Ovary (tissue), 9 donors: Measurements from ENCODE around the gene ERRFI1. TPM values are rescaled to one million over a fixed set of nuclear protein-coding genes. Genes with fewer than 3 reads are reported as not detected.

Experiments
- DNase-seq, 5 donors: peaks; one replicate each; pipeline ENCODE4 v3.0.0-alpha.2; 2019 to 2020
- H3K27ac ChIP-seq, 2 donors: fragments of 200-600 bp; one replicate each; pipeline versions ENCODE4 v1.5.1 to v1.8.0; 2019 to 2022
- H3K27me3 ChIP-seq: fragments of 200-600 bp; one replicate; pipeline ENCODE4 v1.8.0; 2022
- H3K36me3 ChIP-seq: fragments of 200-600 bp; sonication (generic); one replicate; pipeline ENCODE4 v1.5.1; 2019
- H3K4me1 ChIP-seq: one replicate; pipeline ENCODE4 v1.8.1; 2013; ENCODE audit warnings: mild to moderate bottlenecking, moderate library complexity; ENCODE audit not compliant: insufficient read depth
- H3K4me3 ChIP-seq: fragments of 200-600 bp; sonication (generic); one replicate; pipeline ENCODE4 v1.5.1; 2017
- H3K9me3 ChIP-seq, 2 donors: fragments of 200-600 bp in 1 of 2; sonication (generic) in 1 of 2; one replicate each; pipeline versions ENCODE4 v1.5.1 to v1.8.1; 2013 to 2019; ENCODE audit warnings: mild to moderate bottlenecking in 1 of 2, moderate library complexity in 1 of 2
- CTCF ChIP-seq, 3 donors: fragments of 450-650 bp in 2 of 3; fragments of 200-600 bp in 1 of 3; IDR thresholded peaks; one replicate each; pipeline versions ENCODE4 v1.5.1 to v1.8.0; 2016 to 2022; ENCODE audit warnings: antibody characterized with exemption in 3 of 3, mild to moderate bottlenecking in 1 of 3
- EP300 ChIP-seq: sonication (generic); formaldehyde crosslinking; IDR thresholded peaks from one replicate; pipeline ENCODE4 v1.6.1; 2017; ENCODE audit warnings: antibody characterized with exemption
- POLR2A ChIP-seq: fragments of 450-650 bp; IDR thresholded peaks from one replicate; pipeline ENCODE4 v1.6.1; 2017; ENCODE audit warnings: antibody characterized with exemption, mild to moderate bottlenecking, moderate library complexity
- WGBS, 3 donors: extraction: QIAGEN DNeasy Blood & Tissue Kit in 1 of 3; methylation state at CpG; one replicate each; pipeline versions ENCODE4 v1.1.5 to v1.1.7; 2013 to 2017; 5-methylcytosine and 5-hydroxymethylcytosine counted together
- intact Hi-C, 4 donors: fragments of 100-400 bp; cut with DNase I; formaldehyde crosslinking; loops; one replicate each; pipeline versions ENCODE4 v1.11.0 to v1.15.1; 2022 to 2023
- polyA plus RNA-seq, 2 donors: library from polyadenylated mRNA; stranded (reverse); fragments of 200-250 nt in 1 of 2; fragments of 350-450 nt in 1 of 2; fragmentation: Illumina TruSeq in 1 of 2; extraction: RNeasy Lipid Tissue Mini Kit (QIAGEN cat#74804) in 1 of 2; gene quantifications; one replicate each; pipeline ENCODE4 v1.2.3, GENCODE V29; 2013 to 2014
- total RNA-seq, 7 donors: library from RNA; depleted of rRNA in 2 of 7; stranded (reverse); fragments of >200 nt in 2 of 7; fragmentation: NEBNext Ultra II Directional in 3 of 7; extraction: Animal tissue kit (Norgen Biotek cat#: 25700) in 3 of 7; gene quantifications; one replicate each; pipeline versions ENCODE4 v1.1.0 to v1.2.4, GENCODE V29; 2016 to 2023
- donor health status: DM: no; HTN: no; CAD: no; lungs with moderate emphysema.
- donor health status: DM: no; HTN: no; CAD: no.
- donor health status: Bipolar disorder and iron deficiency.
- donor health status: DM: yes; HTN: yes; CAD: no.
- donor health status: DM: no; HTN: no; CAD: no.
- donor health status: DM: yes; HTN: yes; CAD: no.

The ERRFI1 gene
- total and polyA plus RNA-seq, 9 donors: 61.3 to 256 (median 109) TPM

- intact Hi-C loops: no loop called here
- H3K27ac ChIP-seq: no peak overlapping the region
- no peak for DNase-seq
Observed at GRCh38 chr1:8046391-8046790, 20.3 kb upstream of the ERRFI1 start.

GRCh38 chr1:8043621-8044020 lies 17.5 kb upstream of the ERRFI1 start:
- TF ChIP-seq POLR2A (no peak), CTCF (IDR thresholded peaks at IDR 0.05) (no peak), EP300 (no peak)
- Histone ChIP-seq H3K4me3 (no peak overlapping the region), H3K27ac (no peak overlapping the region), H3K9me3 (no peaks in the 10 kb centered on the region), H3K4me1 (no peaks in the 10 kb centered on the region), H3K36me3 (no peaks in the 10 kb centered on the region), H3K27me3 (no peaks in the 10 kb centered on the region)
- intact Hi-C loops: no loop called here
- 49 to 56% (median 55%) methylated on average over 2 of the region's 2 CpGs for WGBS, 3 donors
- no peak for DNase-seq

More at GRCh38 chr1:8046391-8046790, 20.3 kb upstream of the ERRFI1 start:
- TF ChIP-seq POLR2A (no peak), EP300 (no peak), CTCF (IDR thresholded peaks at IDR 0.05) (no peak)
- Histone ChIP-seq H3K4me3 (no peak overlapping the region), H3K9me3 (no peaks in the 10 kb centered on the region), H3K36me3 (no peaks in the 10 kb centered on the region), H3K27me3 (no peaks in the 10 kb centered on the region), H3K4me1 (no peaks in the 10 kb centered on the region)
- 90 to 93% (median 91%) methylated on average over 12 of the region's 12 CpGs for WGBS, 3 donors

DNA sequence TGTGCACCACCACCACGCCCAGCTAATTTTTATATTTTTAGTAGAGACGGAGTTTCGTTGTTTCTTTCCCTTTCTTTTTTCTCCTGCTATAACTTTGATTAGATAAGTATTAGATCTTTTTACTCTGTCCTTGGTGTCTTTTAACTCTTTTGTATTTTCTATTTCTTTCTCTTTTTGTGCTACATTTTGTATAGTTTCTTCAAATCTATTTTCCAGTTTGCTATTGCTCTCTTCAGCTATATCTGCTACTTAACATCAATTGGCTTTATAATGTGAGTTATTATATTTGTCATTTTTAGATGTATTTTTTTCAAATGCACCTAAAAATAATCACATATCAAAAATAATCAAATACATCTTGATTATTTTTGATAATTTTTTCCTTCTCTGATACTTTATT lies 16.0 kb upstream of the ERRFI1 start:
- H3K4me1 ChIP-seq: no peaks in the 10 kb centered on the region
- intact Hi-C loops: no loop called here
- H3K36me3 ChIP-seq: no peaks in the 10 kb centered on the region
- DNase-seq: no peak
- no peaks in the 10 kb centered on the region for H3K27me3 ChIP-seq
- WGBS, 3 donors: 90 to 96% (median 95%) methylated on average over 3 of the region's 3 CpGs
- H3K9me3 ChIP-seq: no peaks in the 10 kb centered on the region
- no peak overlapping the region for H3K27ac ChIP-seq
- no peak overlapping the region for H3K4me3 ChIP-seq
- TF ChIP-seq EP300: no peak
- no peak for TF ChIP-seq CTCF (IDR thresholded peaks at IDR 0.05)
- TF ChIP-seq POLR2A: no peak

DNA sequence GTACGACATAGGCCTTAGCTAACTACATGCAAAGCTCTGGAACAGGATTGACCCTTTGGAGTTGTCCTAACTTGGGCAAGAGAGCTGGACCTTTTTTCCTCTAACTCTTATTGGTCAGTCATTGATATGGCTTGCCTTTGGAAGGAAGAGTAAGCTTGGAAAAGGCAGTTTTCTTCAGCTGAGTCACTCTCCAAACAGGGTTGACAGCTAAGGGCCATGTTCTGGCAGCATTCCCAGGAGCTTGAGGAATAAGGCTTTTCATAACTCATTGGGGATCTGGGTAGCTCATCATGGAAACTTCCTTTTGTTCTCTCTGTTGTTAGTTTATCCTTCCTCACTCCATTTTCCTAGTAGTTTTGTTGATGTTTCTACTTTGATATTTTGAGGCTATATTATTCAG lies 14.5 kb upstream of the ERRFI1 start:
- H3K4me3 ChIP-seq: no peak overlapping the region
- H3K36me3 ChIP-seq: no peaks in the 10 kb centered on the region
- intact Hi-C loops: no loop called here
- peak in 1 of 5 donors; percentile 57 for DNase-seq
- no peaks in the 10 kb centered on the region for H3K27me3 ChIP-seq
- no peaks in the 10 kb centered on the region for H3K4me1 ChIP-seq
- H3K9me3 ChIP-seq: no peaks in the 10 kb centered on the region
- TF ChIP-seq CTCF (IDR thresholded peaks at IDR 0.05): no peak
- no peak for TF ChIP-seq POLR2A
- no peak for TF ChIP-seq EP300
- no peak overlapping the region for H3K27ac ChIP-seq
- WGBS, 3 donors: 87 to 88% (median 87%) methylated on average over 1 of the region's 1 CpG
